ENCODE data around the gene CENPM.

CENPM gene

DNA sequence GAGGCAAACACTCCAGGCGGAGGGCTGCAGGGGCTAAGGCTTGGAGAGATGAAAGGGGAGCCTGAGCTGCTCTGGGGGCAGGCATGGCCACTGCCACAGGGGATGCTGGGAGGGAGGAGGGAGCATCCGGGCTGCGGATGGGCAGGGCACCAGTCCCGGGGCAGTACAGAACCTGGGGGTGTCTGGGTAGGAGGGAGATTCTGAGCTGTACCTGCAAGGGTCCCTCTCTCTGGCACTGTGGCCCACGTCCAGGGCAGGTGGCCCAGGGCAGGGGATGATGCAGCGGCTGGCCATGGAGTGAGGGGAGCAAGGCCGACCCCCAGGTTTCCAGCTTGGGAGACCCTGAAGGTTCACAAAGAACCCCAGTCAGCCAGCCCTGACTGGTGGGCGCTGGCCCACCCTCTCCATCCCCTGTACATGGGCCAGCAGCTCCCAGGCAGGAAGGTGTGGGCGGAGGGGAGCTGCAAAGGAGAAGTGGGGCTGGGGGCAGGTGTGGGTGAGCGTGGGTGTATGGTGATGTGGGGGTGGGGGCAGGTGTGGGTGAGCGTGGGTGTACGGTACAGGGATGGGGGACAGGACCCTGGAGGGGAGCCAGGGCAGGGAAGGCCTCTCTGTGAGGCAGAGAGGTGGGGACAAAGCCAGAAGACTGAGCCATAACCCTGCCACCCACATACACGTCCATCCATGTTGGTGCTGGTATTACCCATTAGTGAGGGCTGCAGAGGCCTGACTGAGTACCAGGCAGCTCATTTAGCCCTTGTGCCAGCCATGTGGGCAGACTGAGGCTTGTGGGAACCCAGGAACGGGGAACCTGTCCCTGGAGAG, 18.1 kb downstream of the CENPM start:
- no peak for DNase-seq

DNA sequence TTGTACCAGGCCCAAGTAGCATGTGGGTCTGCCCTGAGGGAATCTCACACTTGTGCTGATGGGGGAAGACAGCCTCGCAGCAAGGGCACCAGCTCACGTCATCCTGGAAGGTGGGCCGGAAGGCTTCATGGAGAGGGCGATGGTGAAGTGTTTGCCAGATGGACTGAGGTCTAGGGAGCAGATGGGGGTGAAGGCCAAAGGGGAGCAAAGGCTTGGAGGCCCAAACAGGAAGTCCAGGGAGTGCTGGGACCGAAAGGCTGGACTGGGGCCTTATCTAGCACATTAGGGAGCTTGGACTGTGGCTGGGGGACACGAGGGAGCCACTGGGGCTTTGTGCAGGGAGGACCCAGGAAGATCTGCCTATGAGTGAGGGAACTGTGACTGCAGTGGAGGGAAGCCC, 19.1 kb downstream of the CENPM start:
- no peak for DNase-seq

DNA sequence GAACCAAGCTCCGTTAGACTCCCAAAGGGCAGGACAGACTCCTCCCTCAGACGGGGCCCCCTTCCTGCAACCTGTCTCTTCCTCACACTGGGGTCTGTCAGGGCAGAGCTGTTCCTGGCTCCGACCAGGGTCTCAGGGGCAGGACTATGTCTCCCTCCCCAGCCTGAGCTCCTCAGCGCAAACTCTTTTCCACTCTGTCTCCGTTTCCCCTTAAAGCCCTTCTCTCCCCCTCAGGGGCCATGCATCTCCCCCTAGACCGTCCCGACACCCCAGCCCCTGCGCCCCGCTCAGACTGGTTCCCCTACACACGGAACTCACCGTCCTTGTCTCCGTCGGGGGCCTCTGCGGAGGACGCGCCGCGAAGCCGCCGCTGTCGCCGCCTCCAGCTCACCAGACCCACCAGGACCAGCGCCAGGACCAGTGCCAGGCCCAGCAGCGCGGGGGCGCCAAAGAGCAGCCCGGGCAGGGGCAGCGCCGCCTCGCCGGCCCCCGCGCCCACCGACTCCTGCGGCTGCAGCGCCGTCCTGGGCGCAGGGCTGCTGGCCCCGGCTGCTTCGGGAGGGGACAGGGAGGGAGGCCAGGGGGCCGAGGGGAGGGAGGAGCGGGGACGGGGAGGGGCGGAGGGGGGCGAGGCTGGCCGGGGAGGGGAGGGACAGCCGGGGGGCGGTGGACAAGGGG, 21.0 kb downstream of the CENPM start:
- DNase-seq, result peak; percentile 51

DNA sequence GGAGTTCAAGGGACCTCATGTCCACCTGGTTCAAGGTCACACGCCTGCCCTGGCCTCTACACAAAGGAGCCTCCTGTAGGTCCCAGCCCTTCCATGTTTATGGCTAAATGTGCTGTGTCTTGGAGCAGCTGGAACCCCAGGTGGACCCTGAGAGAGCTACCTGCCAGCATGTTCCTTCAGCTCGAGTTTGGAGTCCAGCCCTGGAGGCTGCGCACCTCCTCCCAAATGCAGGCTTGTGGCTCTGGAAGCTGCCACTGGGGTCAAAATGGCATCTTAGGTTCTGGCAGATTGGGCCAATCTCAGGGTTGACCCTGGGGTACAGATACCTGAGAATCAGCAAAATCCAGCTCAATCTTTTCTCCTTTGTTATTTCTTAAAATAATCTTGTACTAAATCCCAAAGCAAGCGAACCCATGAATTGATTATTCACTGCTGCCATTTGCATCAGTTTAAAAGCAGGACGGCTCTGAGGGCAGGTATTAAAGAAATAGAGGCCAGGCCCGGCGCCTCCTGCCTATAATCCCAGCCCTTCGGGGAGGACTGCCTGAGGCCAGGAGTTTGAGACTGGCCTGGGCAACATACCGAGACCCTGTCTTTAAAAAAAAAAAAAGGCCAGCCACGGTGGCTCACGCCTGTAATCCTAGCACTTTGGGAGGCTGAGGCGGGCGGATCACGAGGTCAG, 23.2 kb downstream of the CENPM start:
- no peak for DNase-seq

DNA sequence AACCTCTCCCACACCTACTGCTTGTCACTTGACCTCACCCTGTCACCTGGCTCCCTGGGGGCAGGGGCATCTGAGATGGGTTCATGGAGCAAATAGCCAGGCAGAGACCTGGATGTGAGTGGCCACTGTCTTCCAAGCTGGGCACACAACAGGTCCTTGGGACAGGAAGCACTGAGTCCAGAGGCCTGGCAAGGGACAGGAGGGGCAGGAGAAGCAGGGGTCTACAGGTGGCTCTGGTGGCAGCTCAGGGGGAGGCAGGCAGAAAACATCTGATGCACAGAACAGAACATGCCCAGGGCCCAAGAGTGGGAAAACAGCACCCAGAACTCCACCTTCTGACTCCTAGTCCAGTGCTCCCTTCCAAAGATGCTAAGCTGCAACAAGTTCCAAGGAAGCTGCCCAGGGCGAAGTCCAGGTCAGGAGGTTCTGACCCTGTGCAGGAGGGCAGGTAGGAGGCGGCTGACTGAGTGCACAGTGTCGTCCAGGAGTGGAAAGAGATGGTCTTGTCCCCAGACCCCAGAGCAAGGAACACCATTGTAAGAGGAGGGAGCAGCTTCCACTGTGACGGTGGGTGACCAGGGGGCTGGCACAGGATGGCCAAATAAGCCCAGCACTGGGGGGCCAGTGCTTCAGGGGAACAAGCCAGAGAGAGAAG, 23.9 kb downstream of the CENPM start:
- DNase-seq, result no peak

DNA sequence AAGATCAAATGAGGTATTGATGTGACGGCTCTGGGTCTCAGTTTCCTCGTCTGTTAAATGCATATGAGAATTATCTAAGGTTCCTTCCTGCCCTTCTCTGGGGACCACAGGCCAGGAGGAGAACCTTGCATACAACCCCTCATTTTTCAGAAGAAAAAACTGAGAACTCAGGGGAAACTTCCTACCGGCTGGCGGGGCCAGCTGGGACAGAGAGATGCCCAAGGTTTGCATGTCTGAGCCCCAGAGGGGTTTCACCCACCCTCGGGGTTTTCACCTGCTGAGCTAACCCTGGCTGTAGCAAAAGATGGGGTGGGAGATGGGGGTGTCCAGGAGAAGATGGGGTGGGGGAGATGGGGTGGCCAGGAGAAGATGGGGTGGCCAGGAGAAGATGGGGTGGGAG, 24.6 kb downstream of the CENPM start:
- no peak for DNase-seq

DNA sequence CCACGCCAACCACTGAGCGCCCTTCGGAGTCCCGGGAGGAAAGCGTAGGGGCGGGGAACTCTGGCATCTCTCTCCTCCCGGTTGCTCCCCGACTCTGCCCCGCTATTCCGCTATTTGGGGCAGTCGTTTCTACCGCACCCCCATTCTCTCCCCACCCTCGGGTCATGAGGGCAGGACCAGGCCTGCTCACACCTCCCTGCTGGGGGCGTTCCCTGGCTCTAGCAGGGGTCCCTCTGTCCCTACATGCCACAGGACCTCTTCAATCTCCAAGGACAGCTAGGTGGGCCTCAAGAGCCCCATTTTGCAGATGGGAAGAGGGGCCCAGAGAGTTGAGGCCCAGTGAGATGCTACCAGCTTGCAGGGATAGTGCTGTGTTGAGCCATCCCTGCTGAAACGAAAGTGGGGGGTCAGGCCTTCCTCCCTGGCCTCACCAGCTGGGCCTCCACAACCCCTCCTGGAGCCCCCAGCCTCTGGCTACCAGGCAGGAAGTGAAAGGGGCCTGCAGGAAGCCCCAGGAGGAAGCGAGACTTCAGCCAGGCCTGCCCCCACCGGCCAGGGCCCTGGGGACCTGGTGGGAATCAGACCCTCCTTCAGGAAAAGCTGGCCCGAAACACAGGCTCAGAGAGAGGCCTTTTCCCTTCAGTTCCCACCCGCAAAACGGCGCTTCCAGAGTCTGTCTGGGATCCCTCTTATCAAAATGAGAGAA, 26.5 kb downstream of the CENPM start:
- DNase-seq, result no peak

DNA sequence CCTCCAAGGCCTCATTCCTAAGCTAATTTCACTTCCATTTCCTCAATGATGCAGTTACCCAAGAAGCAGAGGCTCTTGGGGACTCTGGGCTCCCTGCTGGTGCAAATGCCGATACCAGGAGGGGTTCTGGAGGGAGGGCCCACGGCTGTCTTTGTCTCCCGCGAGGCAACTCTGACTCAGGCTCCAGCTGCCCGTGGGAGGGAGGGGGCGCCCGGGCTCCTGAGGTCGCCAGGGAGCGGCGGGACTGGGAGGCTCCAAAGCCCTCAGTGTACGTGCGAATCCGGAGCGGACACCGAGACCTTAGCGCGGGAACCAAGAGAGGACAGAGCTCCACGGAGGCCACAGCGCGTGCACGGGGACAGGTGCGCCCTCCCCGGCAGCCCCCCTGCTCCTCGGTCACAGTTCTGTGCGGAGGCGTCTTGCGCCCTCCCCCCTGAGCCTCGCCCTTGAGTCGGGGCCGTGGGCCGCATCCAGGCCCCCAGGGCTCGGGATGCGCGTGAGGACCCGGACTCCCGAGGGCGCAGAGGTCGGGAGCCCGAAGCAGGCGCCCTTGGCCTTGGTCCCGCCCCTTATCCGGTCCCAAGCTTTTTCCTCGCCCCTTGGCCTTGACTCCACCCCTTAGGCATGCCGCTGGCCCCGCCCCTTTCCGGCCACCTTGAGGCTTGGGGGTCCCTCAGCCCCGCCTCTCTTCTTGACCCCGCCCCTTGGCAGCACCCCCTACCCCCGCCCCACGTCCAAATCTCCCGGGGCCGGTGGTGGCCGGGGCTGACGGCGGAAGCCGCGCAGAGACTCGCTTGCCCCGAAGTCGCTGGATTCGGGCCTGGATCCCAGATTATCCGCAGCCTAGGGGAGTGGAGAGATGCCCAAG, 27.4 kb downstream of the CENPM start:
- DNase-seq, result no peak

DNA sequence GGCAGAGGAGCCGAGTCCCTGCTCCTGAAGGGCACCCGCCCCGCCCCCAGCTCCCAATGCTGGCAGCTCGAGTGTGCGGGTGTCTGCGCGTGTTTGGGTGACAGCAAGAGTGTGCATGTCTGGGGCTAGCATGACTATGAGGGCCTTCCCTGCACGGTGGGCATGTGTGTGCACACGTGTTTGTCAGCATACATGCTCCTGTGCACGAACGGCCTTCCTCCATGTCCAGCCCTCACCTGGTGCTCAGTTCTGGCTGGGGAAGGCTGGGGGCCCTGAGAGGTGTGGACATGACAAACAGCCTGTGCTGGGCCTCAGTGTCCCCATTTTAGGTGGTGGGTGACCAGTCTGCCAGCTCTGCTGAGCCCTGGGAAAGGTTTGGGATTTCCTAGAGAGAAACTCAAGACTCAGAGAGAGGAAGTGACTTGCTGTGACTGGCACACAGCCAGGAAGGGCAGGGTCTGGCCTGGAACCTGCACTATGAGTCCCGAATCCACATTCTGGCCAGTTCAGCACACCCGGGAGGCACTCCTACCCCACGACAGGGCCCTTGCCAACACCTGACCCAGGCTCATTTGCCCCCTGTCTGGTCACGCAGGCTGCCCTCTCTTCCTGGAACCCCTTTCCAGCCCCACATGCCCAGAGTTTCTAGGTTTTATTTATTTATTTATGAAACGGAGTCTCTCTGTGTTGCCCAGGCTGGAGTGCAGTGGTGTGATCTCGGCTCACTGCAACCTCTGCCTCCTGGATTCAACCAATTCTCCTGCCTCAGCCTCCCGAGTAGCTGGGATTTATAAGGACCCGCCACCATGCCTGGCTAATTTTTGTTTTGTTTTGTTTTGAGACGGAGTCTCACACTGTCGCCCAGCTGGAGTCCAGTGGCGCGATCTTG, 28.8 kb downstream of the CENPM start:
- peak; percentile 35 for DNase-seq

DNA sequence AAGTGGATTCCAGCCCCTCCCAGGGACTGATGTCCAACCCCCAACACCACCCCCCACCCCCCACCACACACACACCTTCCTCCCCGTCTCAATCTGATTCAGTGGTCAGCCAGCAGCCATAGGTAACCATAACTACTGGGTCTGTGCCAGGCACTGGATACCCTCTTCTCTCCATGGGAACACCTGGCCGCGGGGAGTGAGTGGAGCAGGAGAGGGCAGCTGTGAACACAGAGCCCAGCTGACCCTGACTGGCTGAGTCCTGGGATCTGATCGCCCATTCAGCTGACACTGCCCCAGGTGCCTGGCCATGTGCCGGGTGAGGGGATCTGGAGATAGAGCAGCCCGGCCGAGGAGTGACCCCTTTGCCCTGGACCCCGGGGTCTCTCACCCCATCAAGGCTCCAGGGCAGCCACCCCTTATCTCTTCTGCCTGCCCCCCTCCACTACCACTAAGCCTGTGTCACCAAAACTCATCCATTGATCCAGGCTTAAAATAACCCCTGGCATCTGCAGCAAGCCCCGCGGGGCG, 29.5 kb downstream of the CENPM start:
- DNase-seq, result no peak

DNA sequence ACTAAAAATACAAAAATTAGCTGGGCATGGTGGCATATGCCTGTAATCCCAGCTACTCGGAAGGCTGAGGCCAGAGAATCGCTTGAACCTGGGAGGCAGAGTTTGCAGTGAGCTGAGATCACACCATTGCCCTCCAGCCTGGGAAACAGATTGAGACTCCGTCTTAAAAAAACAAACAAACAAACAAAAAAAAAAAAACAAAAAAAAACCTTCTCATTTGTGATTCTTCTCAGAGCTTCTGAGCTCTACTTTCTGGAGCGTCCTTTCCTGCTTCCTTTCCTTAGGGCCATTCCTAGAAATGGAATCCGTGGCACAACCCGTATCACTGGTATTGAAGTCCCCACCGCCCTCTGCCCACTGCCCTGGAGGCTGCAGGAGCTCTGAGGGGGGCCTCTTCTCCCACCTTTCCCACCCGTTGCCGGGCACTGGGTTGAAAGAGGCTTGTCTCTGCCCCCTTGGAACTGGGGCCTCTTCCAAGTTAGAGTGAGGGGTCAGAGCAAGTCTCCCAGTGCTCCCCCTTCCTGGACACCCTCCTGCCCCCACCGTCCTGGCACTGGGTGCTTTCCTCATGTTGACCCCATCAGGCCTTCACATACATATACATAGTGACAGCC, 30.1 kb downstream of the CENPM start:
- no peak for DNase-seq

DNA sequence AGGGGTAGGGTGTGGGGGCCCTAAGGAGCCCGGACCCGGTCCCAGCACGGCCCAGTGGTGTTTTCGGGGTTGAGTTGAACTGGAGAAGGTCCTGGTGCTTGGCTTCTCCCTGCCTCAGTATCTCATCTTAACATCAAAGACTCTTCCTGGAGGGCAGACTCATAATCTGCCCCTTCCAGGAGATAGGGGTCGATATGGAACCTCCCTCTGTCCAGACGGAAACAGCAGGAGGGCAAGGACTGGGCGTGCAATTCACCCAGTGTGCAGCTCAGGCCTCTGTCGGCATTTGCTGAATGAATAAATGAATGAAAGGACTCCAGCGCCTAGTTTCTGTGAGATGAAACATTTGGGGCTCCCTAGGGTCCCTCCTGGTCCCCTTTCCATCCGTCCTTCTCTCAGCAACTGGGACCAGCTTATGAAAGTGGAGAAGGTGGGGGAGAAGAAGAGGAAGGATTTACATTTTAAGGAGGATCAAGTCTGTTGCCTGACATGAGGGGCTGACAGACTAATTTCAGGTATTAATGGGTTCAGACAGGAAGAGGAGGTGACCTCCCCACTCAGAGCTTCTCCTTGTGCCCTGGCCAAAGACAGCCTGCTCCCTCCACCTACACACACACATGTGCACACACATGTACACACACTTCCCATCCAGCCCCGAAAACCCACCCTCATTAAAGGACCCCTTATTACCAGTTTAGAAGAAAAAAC, 31.0 kb downstream of the CENPM start:
- DNase-seq, result no peak

DNA sequence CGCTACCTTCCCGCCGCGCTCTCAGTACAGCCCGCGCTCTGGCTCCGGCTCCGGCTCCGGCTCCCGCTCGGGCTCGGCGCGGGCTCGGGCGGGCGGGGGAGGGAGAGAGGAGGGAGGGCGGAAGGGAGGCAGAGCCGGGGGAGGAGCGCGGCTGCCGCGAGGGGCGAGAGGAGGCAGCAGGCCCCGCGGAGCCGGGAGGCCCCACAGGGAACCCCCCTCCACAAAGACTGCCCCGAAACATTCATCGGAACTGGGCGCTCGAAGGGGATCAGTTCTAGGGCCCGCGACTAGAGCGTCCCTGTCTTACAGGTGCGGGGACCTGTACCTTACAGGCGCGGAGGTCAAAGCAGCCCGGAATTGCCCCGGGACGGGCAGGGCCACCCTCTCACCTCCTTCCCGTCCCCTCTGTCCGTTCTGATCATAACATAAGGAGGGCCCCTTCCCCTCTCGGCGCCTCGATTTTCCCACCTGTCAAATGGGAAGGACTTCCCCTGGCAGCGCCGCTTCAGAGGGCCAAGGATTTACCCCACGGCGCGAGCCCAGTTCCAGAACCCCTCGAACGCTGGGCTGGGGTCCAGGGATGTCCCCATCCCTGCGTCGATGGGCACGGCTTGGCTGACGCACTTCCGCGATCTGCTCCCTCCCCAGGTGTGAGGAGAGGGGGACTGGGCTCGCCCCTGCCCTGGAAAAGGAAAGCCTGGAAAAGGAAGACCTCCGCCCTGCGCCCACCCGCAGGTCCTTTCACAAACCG, 31.7 kb downstream of the CENPM start, which contains the start of gene SHISA8:
SHISA8 (minus strand) TSS at position 40 of the 751 bp plus-strand sequence. CDS start 407 bp downstream, outside the sequence.
- DNase-seq, result no peak

DNA sequence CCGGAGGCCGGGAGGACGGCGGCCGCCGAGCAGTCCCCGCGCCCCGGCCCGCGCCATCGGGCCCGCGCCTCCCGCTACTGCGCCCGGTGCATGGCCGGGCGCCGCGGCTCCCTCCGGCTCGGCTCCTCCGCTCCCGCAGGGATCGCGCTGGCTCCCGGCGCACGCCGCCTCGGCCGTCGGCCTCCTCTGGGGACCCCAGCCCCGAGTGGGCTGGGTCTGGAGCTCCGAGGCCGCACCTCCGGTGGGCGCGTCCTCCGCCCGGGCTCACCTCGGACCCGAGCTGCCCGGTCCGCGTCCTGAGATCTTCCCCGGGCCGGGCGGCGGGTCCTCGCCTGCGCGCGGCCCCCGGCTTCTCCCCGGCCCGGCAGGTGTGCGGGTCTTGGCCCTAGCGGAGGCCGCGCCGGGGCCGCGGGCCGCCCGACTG, 32.3 kb downstream of the CENPM start:
- DNase-seq, result no peak

DNA sequence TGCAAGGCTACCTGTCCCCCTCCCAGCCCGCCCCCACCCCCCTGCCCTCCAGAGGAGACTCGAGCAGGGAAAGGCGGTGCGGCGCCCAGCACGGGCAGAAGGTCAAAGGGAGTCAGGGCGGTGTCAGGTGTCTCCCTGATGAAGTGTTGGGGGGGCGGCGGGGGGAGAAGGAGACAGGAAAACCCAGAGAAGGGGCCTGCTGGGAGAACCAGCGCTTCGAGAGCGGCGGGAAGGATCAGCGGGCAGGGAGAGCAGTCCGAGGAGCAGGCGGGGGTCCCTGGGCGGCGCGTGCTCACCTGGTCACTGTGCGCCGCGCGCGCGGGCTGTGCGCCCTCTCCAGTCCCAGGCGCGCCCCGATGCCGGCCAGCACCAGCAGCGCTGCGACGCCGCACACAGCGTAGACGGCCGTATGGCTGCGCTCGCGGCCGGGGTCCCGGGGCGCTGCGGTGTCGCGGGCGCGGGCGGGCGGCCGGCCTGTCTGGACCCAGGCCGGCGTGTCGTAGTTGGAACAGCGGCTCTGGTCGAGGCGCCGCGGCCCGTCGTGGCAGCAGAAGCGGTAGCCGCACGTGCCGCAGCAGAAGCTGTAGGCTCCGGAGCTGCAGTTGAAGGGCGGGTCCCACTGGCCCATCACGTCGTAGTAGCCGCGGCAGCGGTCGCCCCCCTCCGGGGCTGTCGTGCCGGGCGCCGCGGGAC, 33.0 kb downstream of the CENPM start:
- no peak for DNase-seq

DNA sequence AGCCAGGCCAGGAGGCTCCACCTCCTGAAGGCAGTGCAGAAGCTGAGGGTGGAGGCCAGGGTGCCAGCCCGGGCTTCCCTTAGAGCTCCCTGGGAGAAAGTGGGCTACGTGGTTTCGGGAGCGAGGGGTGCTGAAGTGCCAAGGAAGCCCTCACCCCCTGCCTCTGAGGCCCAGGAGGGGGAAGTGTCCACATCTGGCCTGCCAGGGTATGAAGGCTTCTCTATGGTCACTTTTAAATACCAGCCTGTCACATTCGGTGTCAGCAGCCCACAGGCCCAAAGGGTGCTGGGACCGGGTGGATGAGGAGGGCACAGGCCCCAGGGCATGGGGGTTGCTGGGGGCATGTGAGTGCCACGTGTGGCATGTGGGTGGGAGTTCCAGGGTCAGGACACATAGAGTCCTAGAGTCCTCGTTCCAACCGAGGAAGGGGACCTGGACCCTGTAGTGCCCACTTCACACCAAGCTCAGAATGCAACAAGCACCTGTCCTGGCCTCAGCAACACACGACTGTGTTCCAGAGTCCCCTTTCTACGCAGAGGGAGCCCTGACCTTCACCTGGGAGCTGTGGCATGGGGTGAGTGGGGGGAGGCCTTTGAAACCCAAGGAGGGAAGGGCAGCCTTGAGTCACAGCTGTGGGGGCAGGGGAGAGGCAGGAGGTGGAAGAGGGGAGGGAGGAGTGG, 33.8 kb downstream of the CENPM start:
- DNase-seq, result no peak
